Measurements from ENCODE around the gene MCC. TPM values are rescaled to one million over a fixed set of nuclear protein-coding genes. Genes with fewer than 3 reads are reported as not detected.

MCC gene
- total RNA-seq, 2 experiments from 2014 or later = 0.25 TPM; not detected in 1

DNA sequence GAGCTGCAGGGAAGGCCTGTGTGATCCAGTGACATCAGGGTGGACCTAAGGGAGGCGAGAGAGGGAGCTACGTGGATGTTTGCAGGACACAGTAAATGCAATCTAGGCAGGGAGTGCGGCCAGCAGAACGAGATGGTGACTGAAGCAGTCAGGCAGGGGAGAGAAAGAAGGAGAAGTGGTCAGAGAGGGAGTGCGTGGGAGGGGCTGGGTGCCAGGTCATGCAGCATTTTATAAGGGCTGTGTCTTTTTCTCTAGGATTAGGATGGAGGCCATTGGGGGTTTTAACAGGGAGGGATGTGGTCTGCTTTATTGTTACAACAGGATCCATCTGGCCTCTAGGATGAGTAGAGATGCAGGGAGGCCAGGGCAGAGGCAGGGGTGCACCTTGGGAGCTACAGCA lies 431.3 kb downstream of the MCC start:
- Histone ChIP-seq H3K9me3 (ENCODE audit: low read length) (no peaks in the 10 kb centered on the region), H3K4me3 (ENCODE audit: low read depth, low read length, poor library complexity, severe bottlenecking) (no peak overlapping the region), H4K20me1 (ENCODE audit: insufficient read depth, low read length) (no peaks in the 10 kb centered on the region), H2AFZ (ENCODE audit: low read length) (no peak overlapping the region), H3K4me2 (ENCODE audit: low read length) (no peak overlapping the region), H3K4me1 (ENCODE audit: insufficient read depth, low read length, poor library complexity, severe bottlenecking) (peaks cover 2% of the 10 kb centered on the region), H3K27ac (ENCODE audit: low read depth, low read length, poor library complexity, severe bottlenecking) (no peak overlapping the region), H3K36me3 (ENCODE audit: insufficient read depth, low read length) (no peaks in the 10 kb centered on the region), H3K79me2 (ENCODE audit: insufficient read depth, low read depth, low read length) (no peaks in the 10 kb centered on the region), H3K9me2 (ENCODE audit: insufficient read depth, low read length) (no peaks in the 10 kb centered on the region)
- ChIA-PET POLR2A (interaction anchor here (0.6 to 1.0 kb wide), 2 partner anchors 9 to 32 kb away, joined by 3 to 5 read pairs; no protein-coding TSS in a partner anchor), CTCF (ENCODE audit: unreplicated experiment) (no interaction called here)
- no TSS peak for BruUV-seq (replicated peaks)
- no peak for TF ChIP-seq EZH2phosphoT487 (IDR thresholded peaks at IDR 0.05; ENCODE audit: borderline replicate concordance, low read depth, low read length)
- TF ChIP-seq, protein P1, sequence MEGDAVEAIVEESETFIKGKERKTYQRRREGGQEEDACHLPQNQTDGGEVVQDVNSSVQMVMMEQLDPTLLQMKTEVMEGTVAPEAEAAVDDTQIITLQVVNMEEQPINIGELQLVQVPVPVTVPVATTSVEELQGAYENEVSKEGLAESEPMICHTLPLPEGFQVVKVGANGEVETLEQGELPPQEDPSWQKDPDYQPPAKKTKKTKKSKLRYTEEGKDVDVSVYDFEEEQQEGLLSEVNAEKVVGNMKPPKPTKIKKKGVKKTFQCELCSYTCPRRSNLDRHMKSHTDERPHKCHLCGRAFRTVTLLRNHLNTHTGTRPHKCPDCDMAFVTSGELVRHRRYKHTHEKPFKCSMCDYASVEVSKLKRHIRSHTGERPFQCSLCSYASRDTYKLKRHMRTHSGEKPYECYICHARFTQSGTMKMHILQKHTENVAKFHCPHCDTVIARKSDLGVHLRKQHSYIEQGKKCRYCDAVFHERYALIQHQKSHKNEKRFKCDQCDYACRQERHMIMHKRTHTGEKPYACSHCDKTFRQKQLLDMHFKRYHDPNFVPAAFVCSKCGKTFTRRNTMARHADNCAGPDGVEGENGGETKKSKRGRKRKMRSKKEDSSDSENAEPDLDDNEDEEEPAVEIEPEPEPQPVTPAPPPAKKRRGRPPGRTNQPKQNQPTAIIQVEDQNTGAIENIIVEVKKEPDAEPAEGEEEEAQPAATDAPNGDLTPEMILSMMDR (conservative IDR thresholded peaks at IDR 0.05; ENCODE audit: low read length) = no peak
- intact Hi-C loops (cut with micrococcal nuclease; ENCODE audit: unreplicated experiment) = no loop called here
- DNase-seq (ENCODE audit: low spot score) = no peak

GRCh38 chr5:113054899-113055298 lies 433.4 kb downstream of the MCC start:
- Histone ChIP-seq H3K9me3 (ENCODE audit: low read length) (no peaks in the 10 kb centered on the region), H3K36me3 (ENCODE audit: insufficient read depth, low read length) (no peaks in the 10 kb centered on the region), H3K9me2 (ENCODE audit: insufficient read depth, low read length) (no peaks in the 10 kb centered on the region), H3K4me1 (ENCODE audit: insufficient read depth, low read length, poor library complexity, severe bottlenecking) (no peaks in the 10 kb centered on the region), H3K4me3 (ENCODE audit: low read depth, low read length, poor library complexity, severe bottlenecking) (no peak overlapping the region), H3K4me2 (ENCODE audit: low read length) (no peak overlapping the region), H3K79me2 (ENCODE audit: insufficient read depth, low read depth, low read length) (no peaks in the 10 kb centered on the region), H3K27ac (ENCODE audit: low read depth, low read length, poor library complexity, severe bottlenecking) (no peak overlapping the region), H2AFZ (ENCODE audit: low read length) (no peak overlapping the region), H4K20me1 (ENCODE audit: insufficient read depth, low read length) (no peaks in the 10 kb centered on the region)
- BruUV-seq (replicated peaks) = no TSS peak
- no peak for DNase-seq (ENCODE audit: low spot score)
- intact Hi-C loops (cut with micrococcal nuclease; ENCODE audit: unreplicated experiment) = no loop called here
- TF ChIP-seq, protein P1 (conservative IDR thresholded peaks at IDR 0.05; ENCODE audit: low read length) = no peak
- TF ChIP-seq EZH2phosphoT487 (IDR thresholded peaks at IDR 0.05; ENCODE audit: borderline replicate concordance, low read depth, low read length) = no peak
- ChIA-PET CTCF (ENCODE audit: unreplicated experiment) (no interaction called here), POLR2A (interaction anchor here (1.0 kb wide), 1 partner anchor 14 kb away, joined by 3 read pairs; no protein-coding TSS in a partner anchor)

DNA sequence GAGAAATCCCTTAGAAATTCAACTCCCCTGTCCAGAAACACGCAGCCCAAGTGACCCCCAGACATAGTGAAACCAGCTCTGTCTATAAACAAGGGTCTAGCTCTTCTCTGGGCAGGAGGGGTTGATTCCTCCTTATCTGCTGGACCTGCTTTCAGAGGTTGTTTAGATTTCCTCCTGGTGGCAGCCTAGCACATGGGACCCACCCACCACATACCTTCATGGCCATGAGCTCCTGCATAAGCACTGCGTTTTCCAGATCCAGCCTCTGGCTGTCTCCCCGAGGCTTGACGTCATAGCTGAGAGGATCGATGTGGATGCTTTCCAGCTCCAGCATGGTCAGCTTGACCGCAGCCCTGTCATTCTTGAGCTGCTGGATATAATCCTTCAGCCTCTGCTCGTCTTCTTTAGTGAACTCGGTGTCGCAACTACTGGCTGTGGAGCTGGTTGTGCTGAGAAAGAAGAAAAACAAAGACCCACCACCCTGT lies 434.7 kb downstream of the MCC start:
- Histone ChIP-seq H3K79me2 (ENCODE audit: insufficient read depth, low read depth, low read length) (no peaks in the 10 kb centered on the region), H3K4me2 (ENCODE audit: low read length) (no peak overlapping the region), H4K20me1 (ENCODE audit: insufficient read depth, low read length) (no peaks in the 10 kb centered on the region), H3K36me3 (ENCODE audit: insufficient read depth, low read length) (no peaks in the 10 kb centered on the region), H3K4me3 (ENCODE audit: low read depth, low read length, poor library complexity, severe bottlenecking) (no peak overlapping the region), H2AFZ (ENCODE audit: low read length) (no peak overlapping the region), H3K9me2 (ENCODE audit: insufficient read depth, low read length) (no peaks in the 10 kb centered on the region), H3K9me3 (ENCODE audit: low read length) (no peaks in the 10 kb centered on the region), H3K4me1 (ENCODE audit: insufficient read depth, low read length, poor library complexity, severe bottlenecking) (peaks cover 4% of the 10 kb centered on the region), H3K27ac (ENCODE audit: low read depth, low read length, poor library complexity, severe bottlenecking) (no peak overlapping the region)
- no peak for TF ChIP-seq EZH2phosphoT487 (IDR thresholded peaks at IDR 0.05; ENCODE audit: borderline replicate concordance, low read depth, low read length)
- TF ChIP-seq, protein P1 (conservative IDR thresholded peaks at IDR 0.05; ENCODE audit: low read length) = no peak
- no peak for DNase-seq (ENCODE audit: low spot score)
- POLR2A ChIA-PET = interaction anchor here (0.5 to 0.9 kb wide), 3 partner anchors 48 to 1221 kb away, joined by 3 to 4 read pairs (median 4); no protein-coding TSS in a partner anchor
- intact Hi-C loops (cut with micrococcal nuclease; ENCODE audit: unreplicated experiment) = no loop called here
- BruUV-seq (replicated peaks) = no TSS peak
- CTCF ChIA-PET (ENCODE audit: unreplicated experiment) = interaction anchor here (0.6 kb wide), 1 partner anchor 31 kb away, joined by 3 read pairs; no protein-coding TSS in a partner anchor
